Smooth muscle cell (in vitro differentiated cells): Measurements from ENCODE around the gene ARHGAP23. TPM values are rescaled to one million over a fixed set of nuclear protein-coding genes. Genes with fewer than 3 reads are reported as not detected.

Source experiments
- DNase-seq: peaks from one replicate; lab custom pipeline; 2025; ENCODE audit not compliant: unreplicated experiment; lab: John Stamatoyannopoulos, UW
- H2AFZ ChIP-seq: fragments of 200-600 bp; sonication (generic); 2 replicates; pipeline ENCODE4 v1.6.0; 2016; ENCODE audit warnings: antibody characterized with exemption, low read depth, mild to moderate bottlenecking
- H3F3A ChIP-seq: fragments of 200-600 bp; sonication (generic); 2 replicates; pipeline ENCODE4 v1.6.0; 2017; ENCODE audit warnings: antibody characterized with exemption, low read depth
- H3K27ac ChIP-seq: fragments of 200-600 bp; sonication (generic); 2 replicates; pipeline ENCODE4 v1.5.1; 2016; ENCODE audit warnings: low read depth, mild to moderate bottlenecking
- H3K27me3 ChIP-seq: fragments of 200-600 bp; sonication (generic); 2 replicates; pipeline ENCODE4 v1.6.1; 2016; ENCODE audit warnings: low read depth, mild to moderate bottlenecking
- H3K36me3 ChIP-seq: fragments of 200-600 bp; sonication (generic); 2 replicates; pipeline ENCODE4 v1.5.1; 2016; ENCODE audit warnings: low read depth
- H3K4me1 ChIP-seq: fragments of 200-600 bp; sonication (generic); 2 replicates; pipeline ENCODE4 v1.5.1; 2016; ENCODE audit warnings: low read depth
- H3K4me2 ChIP-seq: fragments of 200-600 bp; sonication (generic); 2 replicates; pipeline ENCODE4 v1.6.0; 2016; ENCODE audit warnings: mild to moderate bottlenecking
- H3K4me3 ChIP-seq: fragments of 200-600 bp; sonication (generic); 2 replicates; pipeline ENCODE4 v1.5.1; 2016; ENCODE audit warnings: mild to moderate bottlenecking
- H3K79me2 ChIP-seq: fragments of 200-600 bp; sonication (generic); 2 replicates; pipeline ENCODE4 v1.6.0; 2016; ENCODE audit warnings: low read depth, mild to moderate bottlenecking
- H3K9ac ChIP-seq: fragments of 200-600 bp; sonication (generic); 2 replicates; pipeline ENCODE4 v1.6.0; 2016; ENCODE audit warnings: low read depth
- H3K9me3 ChIP-seq: fragments of 200-600 bp; sonication (generic); replicated peaks from 2 replicates; pipeline ENCODE4 v1.5.1; 2016; ENCODE audit warnings: low read depth
- H4K20me1 ChIP-seq: fragments of 200-600 bp; sonication (generic); 2 replicates; pipeline ENCODE4 v1.6.0; 2016; ENCODE audit warnings: low read depth
- WGBS: methylation state at CpG from one replicate; pipeline ENCODE4 v1.1.7; 2016; ENCODE audit warnings: low lambda C conversion rate; 5-methylcytosine and 5-hydroxymethylcytosine counted together
- polyA plus RNA-seq: library from polyadenylated mRNA; unstranded; fragments of >200 nt; fragmentation: Nextera tagmentation; extraction: Ambion mirVana; gene quantifications from 2 replicates; pipeline ENCODE4 v1.2.1, GENCODE V29; 2016
- total RNA-seq: library from RNA; depleted of rRNA; stranded (reverse); fragments of >200 nt; gene quantifications from 2 replicates; pipeline ENCODE4 v1.2.3, GENCODE V29; 2014
- TF ChIP-seq, protein P1 (sequence below): fragments of 200-600 bp; sonication (generic); IDR thresholded peaks from 2 replicates; pipeline ENCODE4 v1.5.1; 2017; ENCODE audit warnings: borderline replicate concordance, mild to moderate bottlenecking, antibody characterized with exemption; ENCODE audit not compliant: insufficient read depth, poor library complexity, severe bottlenecking

The ARHGAP23 gene
- total and polyA plus RNA-seq, 2 experiments from 2014 or later: 24.9 to 34.0 TPM

DNA sequence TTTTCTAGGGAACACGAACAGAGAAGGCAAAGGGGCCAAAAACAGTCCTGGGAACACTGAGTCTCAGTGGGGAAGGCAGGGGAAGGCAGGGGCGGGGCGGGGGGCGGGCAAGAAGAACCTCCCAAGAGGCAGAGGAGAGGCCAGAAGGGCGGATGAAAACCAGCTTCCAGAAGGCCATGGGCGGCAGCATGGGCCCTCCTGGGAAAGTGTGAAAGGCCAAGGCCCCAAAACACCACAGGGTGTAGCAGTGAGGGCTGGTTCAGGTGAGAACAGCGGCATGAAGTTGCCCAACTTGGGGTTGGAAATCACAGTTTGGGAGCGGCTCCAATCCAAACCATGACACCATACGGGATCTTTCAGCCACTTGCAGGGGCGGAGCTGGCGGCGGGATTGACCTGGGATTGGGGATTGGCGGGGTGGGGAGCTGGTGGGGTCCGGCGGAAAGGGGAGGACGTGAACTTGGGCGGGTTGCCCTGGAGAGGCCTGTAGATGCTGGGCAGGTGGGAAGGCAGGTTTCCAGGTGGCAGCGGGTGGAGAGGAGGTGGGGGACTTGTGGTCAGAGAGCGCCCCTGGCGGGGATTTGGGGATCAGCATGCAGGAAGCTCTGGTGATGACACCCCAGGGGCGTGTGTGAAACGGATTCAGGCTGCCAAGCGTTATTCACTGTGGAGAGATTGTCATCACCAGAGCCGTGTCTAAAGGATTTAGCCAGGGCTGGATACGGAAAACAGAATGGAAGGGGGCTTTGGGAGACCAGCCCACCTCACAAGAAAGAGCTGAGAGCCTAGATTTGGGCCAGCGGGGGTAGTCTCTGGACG lies 80.9 kb downstream of the ARHGAP23 start:
- Histone ChIP-seq H3K4me1 (peaks cover 18% of the 10 kb centered on the region), H3K27ac (no peak overlapping the region), H3K27me3 (no peaks in the 10 kb centered on the region), H3K36me3 (no peaks in the 10 kb centered on the region), H3F3A (no peaks in the 10 kb centered on the region), H3K9ac (no peak overlapping the region), H3K79me2 (no peaks in the 10 kb centered on the region), H3K9me3 (no peaks in the 10 kb centered on the region), H4K20me1 (peaks cover 64% of the 10 kb centered on the region), H2AFZ (no peak overlapping the region), H3K4me2 (peak overlapping the region; percentile 87), H3K4me3 (peak overlapping the region; percentile 44)
- TF ChIP-seq, protein P1, sequence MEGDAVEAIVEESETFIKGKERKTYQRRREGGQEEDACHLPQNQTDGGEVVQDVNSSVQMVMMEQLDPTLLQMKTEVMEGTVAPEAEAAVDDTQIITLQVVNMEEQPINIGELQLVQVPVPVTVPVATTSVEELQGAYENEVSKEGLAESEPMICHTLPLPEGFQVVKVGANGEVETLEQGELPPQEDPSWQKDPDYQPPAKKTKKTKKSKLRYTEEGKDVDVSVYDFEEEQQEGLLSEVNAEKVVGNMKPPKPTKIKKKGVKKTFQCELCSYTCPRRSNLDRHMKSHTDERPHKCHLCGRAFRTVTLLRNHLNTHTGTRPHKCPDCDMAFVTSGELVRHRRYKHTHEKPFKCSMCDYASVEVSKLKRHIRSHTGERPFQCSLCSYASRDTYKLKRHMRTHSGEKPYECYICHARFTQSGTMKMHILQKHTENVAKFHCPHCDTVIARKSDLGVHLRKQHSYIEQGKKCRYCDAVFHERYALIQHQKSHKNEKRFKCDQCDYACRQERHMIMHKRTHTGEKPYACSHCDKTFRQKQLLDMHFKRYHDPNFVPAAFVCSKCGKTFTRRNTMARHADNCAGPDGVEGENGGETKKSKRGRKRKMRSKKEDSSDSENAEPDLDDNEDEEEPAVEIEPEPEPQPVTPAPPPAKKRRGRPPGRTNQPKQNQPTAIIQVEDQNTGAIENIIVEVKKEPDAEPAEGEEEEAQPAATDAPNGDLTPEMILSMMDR: peak; percentile 75
- 15% methylated on average over 21 of the region's 27 CpGs for WGBS
- peak; percentile 62 for DNase-seq

DNA sequence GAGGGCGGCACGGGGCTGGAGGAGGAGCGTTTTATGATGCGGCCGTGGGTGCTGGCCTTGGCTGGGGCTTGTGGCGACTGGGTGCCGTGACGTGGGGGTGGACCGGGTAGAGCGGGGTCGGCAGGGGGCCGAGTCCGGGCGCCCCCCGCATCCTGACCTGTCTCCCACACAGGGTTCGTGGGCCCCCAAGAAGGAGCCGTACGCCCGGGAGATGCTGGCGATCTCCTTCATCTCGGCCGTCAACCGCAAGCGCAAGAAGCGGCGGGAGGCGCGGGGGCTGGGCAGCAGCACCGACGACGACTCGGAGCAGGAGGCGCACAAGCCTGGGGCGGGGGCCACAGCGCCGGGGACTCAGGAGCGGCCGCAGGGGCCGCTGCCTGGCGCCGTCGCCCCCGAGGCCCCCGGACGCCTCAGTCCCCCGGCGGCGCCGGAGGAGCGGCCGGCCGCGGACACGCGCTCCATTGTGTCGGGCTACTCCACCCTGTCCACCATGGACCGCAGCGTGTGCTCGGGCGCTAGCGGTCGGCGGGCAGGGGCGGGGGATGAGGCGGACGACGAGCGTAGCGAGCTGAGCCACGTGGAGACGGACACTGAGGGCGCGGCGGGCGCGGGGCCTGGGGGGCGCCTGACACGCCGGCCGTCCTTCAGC lies 81.6 kb downstream of the ARHGAP23 start:
- Histone ChIP-seq H2AFZ (no peak overlapping the region), H4K20me1 (peaks cover 61% of the 10 kb centered on the region), H3K4me3 (peak overlapping the region; percentile 44), H3F3A (no peaks in the 10 kb centered on the region), H3K9ac (no peak overlapping the region), H3K36me3 (no peaks in the 10 kb centered on the region), H3K9me3 (no peaks in the 10 kb centered on the region), H3K79me2 (no peaks in the 10 kb centered on the region), H3K27ac (no peak overlapping the region), H3K4me1 (peaks cover 18% of the 10 kb centered on the region), H3K4me2 (peak overlapping the region; percentile 87), H3K27me3 (no peaks in the 10 kb centered on the region)
- 1% methylated on average over 49 of the region's 80 CpGs for WGBS
- no peak for DNase-seq
- TF ChIP-seq, protein P1: no peak

DNA sequence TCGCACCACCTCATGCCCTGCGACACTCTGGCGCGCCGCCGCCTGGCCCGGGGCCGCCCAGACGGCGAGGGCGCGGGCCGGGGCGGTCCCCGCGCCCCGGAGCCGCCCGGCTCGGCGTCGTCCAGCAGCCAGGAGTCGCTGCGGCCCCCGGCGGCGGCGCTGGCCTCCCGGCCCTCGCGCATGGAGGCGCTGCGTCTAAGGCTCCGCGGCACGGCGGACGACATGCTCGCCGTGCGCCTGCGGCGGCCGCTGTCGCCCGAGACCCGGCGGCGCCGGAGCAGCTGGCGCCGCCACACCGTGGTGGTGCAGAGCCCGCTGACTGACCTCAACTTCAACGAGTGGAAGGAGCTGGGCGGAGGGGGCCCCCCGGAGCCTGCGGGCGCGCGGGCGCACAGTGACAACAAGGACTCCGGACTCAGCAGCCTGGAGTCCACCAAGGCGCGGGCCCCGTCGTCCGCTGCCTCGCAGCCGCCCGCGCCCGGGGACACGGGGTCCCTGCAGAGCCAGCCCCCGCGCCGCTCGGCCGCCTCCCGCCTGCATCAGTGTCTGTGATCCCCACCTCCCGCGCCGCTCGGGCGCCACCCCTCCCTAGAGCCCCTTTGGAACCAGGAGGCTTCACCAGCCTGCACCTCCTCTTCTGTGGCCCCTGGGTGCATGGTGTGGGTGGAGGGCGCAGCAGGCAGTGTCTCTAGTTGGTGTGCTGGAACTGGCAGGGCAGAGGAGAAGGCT lies 82.3 kb downstream of the ARHGAP23 start:
- Histone ChIP-seq H3K27ac (no peak overlapping the region), H3K79me2 (no peaks in the 10 kb centered on the region), H3F3A (no peaks in the 10 kb centered on the region), H4K20me1 (peaks cover 59% of the 10 kb centered on the region), H3K4me3 (peak overlapping the region; percentile 46), H3K4me2 (peak overlapping the region; percentile 87), H3K9ac (no peak overlapping the region), H3K9me3 (no peaks in the 10 kb centered on the region), H3K27me3 (no peaks in the 10 kb centered on the region), H3K36me3 (no peaks in the 10 kb centered on the region), H2AFZ (no peak overlapping the region), H3K4me1 (peaks cover 18% of the 10 kb centered on the region)
- TF ChIP-seq, protein P1: no peak
- 2% methylated on average over 80 of the region's 86 CpGs for WGBS
- peak; percentile 13 for DNase-seq
